A673 (cell line): ENCODE data around the gene SLC38A8. TPM values are rescaled to one million over a fixed set of nuclear protein-coding genes. Genes with fewer than 3 reads are reported as not detected.

Experiments used
- BruUV-seq: library from RNA; stranded (reverse); fragments of 400-500 nt; replicated peaks from 2 replicates; lab custom pipeline; 2021; lab: Mats Ljungman, UMichigan
- CTCF ChIA-PET: fragments of 300-600 bp; sonication (Branson Sonifier 250); formaldehyde crosslinking; loops from one replicate; lab custom pipeline; 2022; ENCODE audit warnings: antibody characterized with exemption; lab: Charles Lee
- POLR2A ChIA-PET: fragments of 300-600 bp; sonication (Branson Sonifier 250); formaldehyde crosslinking; loops from one replicate; lab custom pipeline; 2022; ENCODE audit warnings: antibody characterized with exemption; ENCODE audit not compliant: low non-redundant PET; lab: Charles Lee
- DNase-seq: peaks from one replicate; pipeline ENCODE4 v3.0.0-alpha.2; 2015; ENCODE audit warnings: low spot score
- H3K27ac ChIP-seq: fragments of 200-600 bp; sonication (generic); 2 replicates; pipeline ENCODE4 v1.5.1; 2016; ENCODE audit warnings: mixed run types, low read depth, mild to moderate bottlenecking, mixed read lengths, antibody characterized with exemption, low read length; ENCODE audit not compliant: poor library complexity, severe bottlenecking
- H3K27me3 ChIP-seq: fragments of 200-600 bp; sonication (generic); replicated peaks from 2 replicates; pipeline ENCODE4 v1.6.1; 2017; ENCODE audit warnings: mixed run types, low read depth, mild to moderate bottlenecking, mixed read lengths, antibody characterized with exemption, low read length; ENCODE audit not compliant: insufficient read depth, poor library complexity
- H3K36me3 ChIP-seq: fragments of 200-600 bp; sonication (generic); 2 replicates; pipeline ENCODE4 v1.6.1; 2016; ENCODE audit warnings: mixed run types, mild to moderate bottlenecking, mixed read lengths, antibody characterized with exemption, low read length; ENCODE audit not compliant: insufficient read depth, poor library complexity, severe bottlenecking
- H3K4me1 ChIP-seq: fragments of 200-600 bp; sonication (generic); 2 replicates; pipeline ENCODE4 v1.6.1; 2017; ENCODE audit warnings: mixed run types, mild to moderate bottlenecking, mixed read lengths, antibody characterized with exemption, low read length; ENCODE audit not compliant: insufficient read depth, poor library complexity, severe bottlenecking
- H3K4me3 ChIP-seq: fragments of 200-600 bp; sonication (generic); 2 replicates; pipeline ENCODE4 v1.5.1; 2016; ENCODE audit warnings: low read depth, mixed run types, mild to moderate bottlenecking, mixed read lengths, low read length; ENCODE audit not compliant: poor library complexity, severe bottlenecking
- H3K9me3 ChIP-seq: fragments of 200-600 bp; sonication (generic); 2 replicates; pipeline ENCODE4 v1.6.1; 2016; ENCODE audit warnings: mixed run types, low read depth, mild to moderate bottlenecking, mixed read lengths, antibody characterized with exemption, low read length; ENCODE audit not compliant: poor library complexity, severe bottlenecking
- CTCF ChIP-seq: fragments of 300-800, 200-600 bp; sonication (generic); conservative IDR thresholded peaks from 2 replicates; pipeline ENCODE4 v1.5.1; 2017; ENCODE audit warnings: low read depth, mild to moderate bottlenecking, antibody characterized with exemption, low read length, moderate library complexity, mixed read lengths
- EZH2 ChIP-seq: fragments of 200-600 bp; sonication (generic); IDR thresholded peaks from 2 replicates; pipeline ENCODE4 v1.6.1; 2017; ENCODE audit warnings: borderline replicate concordance, low read depth, mild to moderate bottlenecking, mixed read lengths, antibody characterized with exemption, low read length; ENCODE audit not compliant: poor library complexity, severe bottlenecking
- intact Hi-C: fragments of 100-400 bp; cut with micrococcal nuclease; formaldehyde crosslinking; loops from one replicate; pipeline ENCODE4 v1.10.0; 2022; ENCODE audit not compliant: unreplicated experiment
- total RNA-seq: library from RNA; stranded (reverse); gene quantifications from 2 replicates; pipeline ENCODE4 v1.2.3, GENCODE V29; 2021

The SLC38A8 gene
- total RNA-seq, 1 experiment from 2014 or later = not detected

GRCh38 chr16:83967838-83968305 is 74.7 kb downstream of the SLC38A8 start, which contains the start of gene NECAB2:
NECAB2 (plus strand) TSS chr16:83968244; CDS start chr16:83968649, 405 bp downstream.
- peak within 1 kb of the TSS; percentile 29 for H3K4me3 ChIP-seq
- TF ChIP-seq CTCF = peak; percentile 59
- TF ChIP-seq EZH2 = no peak
- DNase-seq = peak; percentile 54
- no peaks in the 10 kb centered on the region for H3K9me3 ChIP-seq
- POLR2A ChIA-PET = no interaction called here
- no TSS peak for BruUV-seq
- H3K27ac ChIP-seq = no peak within 1 kb of the TSS
- H3K36me3 ChIP-seq = no peaks in the 10 kb centered on the region
- no peaks in the 10 kb centered on the region for H3K4me1 ChIP-seq
- intact Hi-C loops = loop anchor here (1.0 kb wide), 1 partner anchor 97 kb away; no protein-coding TSS in a partner anchor
- H3K27me3 ChIP-seq = peaks cover 7% of the 10 kb centered on the region
- CTCF ChIA-PET = no interaction called here

DNA sequence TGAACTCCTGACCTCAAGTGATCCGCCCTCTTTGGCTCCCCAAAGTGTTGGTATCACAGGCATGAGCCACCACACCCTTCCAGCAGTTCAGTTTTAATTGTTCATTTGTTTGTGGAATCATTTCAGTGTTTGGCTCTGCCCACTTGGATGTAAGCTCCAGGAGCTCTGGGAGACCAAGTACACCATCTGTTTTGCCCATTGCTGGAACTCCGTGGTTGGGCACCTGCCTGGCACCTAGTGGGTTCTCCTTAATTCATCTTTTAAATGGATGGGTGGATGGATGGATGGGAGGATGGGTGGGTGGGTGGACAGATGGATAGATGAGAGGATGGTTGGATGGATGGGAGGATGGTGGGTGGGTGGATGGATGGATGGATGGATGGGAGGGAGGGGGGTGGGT is 75.5 kb downstream of the SLC38A8 start:
- Histone ChIP-seq H3K27me3 (peaks cover 7% of the 10 kb centered on the region), H3K4me1 (no peaks in the 10 kb centered on the region), H3K36me3 (no peaks in the 10 kb centered on the region), H3K27ac (no peak overlapping the region), H3K9me3 (no peaks in the 10 kb centered on the region), H3K4me3 (no peak overlapping the region)
- intact Hi-C loops = no loop called here
- no peak for DNase-seq
- CTCF ChIA-PET = no interaction called here
- POLR2A ChIA-PET = no interaction called here
- TF ChIP-seq EZH2 (no peak), CTCF (no peak)
- no TSS peak for BruUV-seq

- Histone ChIP-seq H3K36me3 (no peaks in the 10 kb centered on the region), H3K27ac (no peak overlapping the region), H3K4me1 (no peaks in the 10 kb centered on the region), H3K9me3 (no peaks in the 10 kb centered on the region), H3K27me3 (peaks cover 7% of the 10 kb centered on the region), H3K4me3 (no peak overlapping the region)
- no peak for DNase-seq
- intact Hi-C loops = no loop called here
- TF ChIP-seq EZH2 (no peak), CTCF (no peak)
- no TSS peak for BruUV-seq
- CTCF ChIA-PET = no interaction called here
- POLR2A ChIA-PET = no interaction called here
Measured at GRCh38 chr16:83966153-83966696, 76.4 kb downstream of the SLC38A8 start.
